ENCODE data around the gene TPCN2. TPM values are rescaled to one million over a fixed set of nuclear protein-coding genes. Genes with fewer than 3 reads are reported as not detected.

Gene TPCN2
- total RNA-seq, 6 donors from 2014 or later = 12.5 to 61.8 (median 18.8) TPM

DNA sequence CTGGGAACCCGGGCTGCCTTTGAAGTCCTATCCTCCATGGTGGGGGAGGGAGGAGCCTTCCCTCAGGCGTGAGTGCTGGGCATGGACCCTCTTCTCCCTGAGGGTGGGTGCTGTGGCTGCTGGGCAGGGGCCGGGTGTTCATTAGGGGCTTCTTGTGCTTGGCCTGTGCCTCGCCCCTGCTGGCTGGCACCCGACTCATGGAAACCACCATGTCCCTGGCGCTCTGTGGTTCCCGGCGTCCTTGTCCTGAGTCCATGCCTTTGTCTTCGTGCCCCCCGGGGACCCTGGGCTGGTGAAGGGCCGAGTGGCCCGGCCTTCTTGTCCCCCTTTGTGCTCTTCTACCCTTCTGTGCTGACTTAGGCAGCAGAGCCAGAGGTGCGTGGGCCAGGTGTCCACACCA, 23.2 kb downstream of the TPCN2 start:
- TF ChIP-seq, protein P1, sequence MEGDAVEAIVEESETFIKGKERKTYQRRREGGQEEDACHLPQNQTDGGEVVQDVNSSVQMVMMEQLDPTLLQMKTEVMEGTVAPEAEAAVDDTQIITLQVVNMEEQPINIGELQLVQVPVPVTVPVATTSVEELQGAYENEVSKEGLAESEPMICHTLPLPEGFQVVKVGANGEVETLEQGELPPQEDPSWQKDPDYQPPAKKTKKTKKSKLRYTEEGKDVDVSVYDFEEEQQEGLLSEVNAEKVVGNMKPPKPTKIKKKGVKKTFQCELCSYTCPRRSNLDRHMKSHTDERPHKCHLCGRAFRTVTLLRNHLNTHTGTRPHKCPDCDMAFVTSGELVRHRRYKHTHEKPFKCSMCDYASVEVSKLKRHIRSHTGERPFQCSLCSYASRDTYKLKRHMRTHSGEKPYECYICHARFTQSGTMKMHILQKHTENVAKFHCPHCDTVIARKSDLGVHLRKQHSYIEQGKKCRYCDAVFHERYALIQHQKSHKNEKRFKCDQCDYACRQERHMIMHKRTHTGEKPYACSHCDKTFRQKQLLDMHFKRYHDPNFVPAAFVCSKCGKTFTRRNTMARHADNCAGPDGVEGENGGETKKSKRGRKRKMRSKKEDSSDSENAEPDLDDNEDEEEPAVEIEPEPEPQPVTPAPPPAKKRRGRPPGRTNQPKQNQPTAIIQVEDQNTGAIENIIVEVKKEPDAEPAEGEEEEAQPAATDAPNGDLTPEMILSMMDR (IDR thresholded peaks at IDR 0.05) = no peak
- no peak for TF ChIP-seq POLR2AphosphoS5 (IDR thresholded peaks at IDR 0.05)
- TF ChIP-seq POLR2A (IDR thresholded peaks at IDR 0.05) = no peak
- TF ChIP-seq EP300 (IDR thresholded peaks at IDR 0.05) = no peak
- DNase-seq (peak in 1 of 2 donors; percentile 46), ATAC-seq (ENCODE audit: low FRiP score in 2 of 2) (peak in 1 of 2 donors; percentile 13)
- Histone ChIP-seq H3K9me3 (no peaks in the 10 kb centered on the region), H3K4me1 (no peaks in the 10 kb centered on the region), H3K27me3 (no peaks in the 10 kb centered on the region), H3K27ac (no peak overlapping the region), H3K4me3 (no peak overlapping the region), H3K36me3 (peaks cover 0 to 69% (median 44%) of the 10 kb centered on the region in 4 donors)
- WGBS, 2 donors = 67 to 100% methylated on average over 2 to 9 of the region's 13 CpGs

DNA sequence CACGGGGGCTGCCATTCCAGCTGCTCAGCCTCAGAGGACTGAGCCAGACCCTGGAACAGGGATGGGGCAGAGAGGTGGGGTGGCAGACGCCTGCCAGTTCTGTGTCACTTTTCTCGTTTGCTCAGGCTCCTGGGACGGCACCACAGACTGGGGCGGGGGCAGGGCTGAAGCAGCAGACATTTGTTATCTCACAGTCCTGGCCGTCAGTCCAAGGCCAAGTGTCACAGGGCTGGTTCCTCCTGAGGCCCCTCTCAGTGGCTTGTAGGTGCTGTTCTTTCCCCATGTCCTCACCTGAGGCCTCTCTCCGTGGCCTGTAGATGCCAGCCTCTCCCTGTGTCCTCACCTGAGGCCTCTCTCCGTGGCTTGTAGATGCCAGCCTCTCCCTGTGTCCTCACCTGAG, 24.7 kb downstream of the TPCN2 start:
- Histone ChIP-seq H3K27ac (no peak overlapping the region), H3K9me3 (no peaks in the 10 kb centered on the region), H3K27me3 (no peaks in the 10 kb centered on the region), H3K36me3 (peaks cover 5 to 70% (median 39%) of the 10 kb centered on the region in 4 donors), H3K4me1 (no peaks in the 10 kb centered on the region), H3K4me3 (no peak overlapping the region)
- TF ChIP-seq EP300 (IDR thresholded peaks at IDR 0.05) (no peak), POLR2A (IDR thresholded peaks at IDR 0.05) (no peak), POLR2AphosphoS5 (IDR thresholded peaks at IDR 0.05) (no peak)
- TF ChIP-seq, protein P1 (IDR thresholded peaks at IDR 0.05) = no peak
- ATAC-seq (ENCODE audit: low FRiP score in 2 of 2) = no peak
- DNase-seq = peak in 1 of 2 donors; percentile 47
- WGBS, 2 donors = 82 to 86% methylated on average over 8 of the region's 8 CpGs

DNA sequence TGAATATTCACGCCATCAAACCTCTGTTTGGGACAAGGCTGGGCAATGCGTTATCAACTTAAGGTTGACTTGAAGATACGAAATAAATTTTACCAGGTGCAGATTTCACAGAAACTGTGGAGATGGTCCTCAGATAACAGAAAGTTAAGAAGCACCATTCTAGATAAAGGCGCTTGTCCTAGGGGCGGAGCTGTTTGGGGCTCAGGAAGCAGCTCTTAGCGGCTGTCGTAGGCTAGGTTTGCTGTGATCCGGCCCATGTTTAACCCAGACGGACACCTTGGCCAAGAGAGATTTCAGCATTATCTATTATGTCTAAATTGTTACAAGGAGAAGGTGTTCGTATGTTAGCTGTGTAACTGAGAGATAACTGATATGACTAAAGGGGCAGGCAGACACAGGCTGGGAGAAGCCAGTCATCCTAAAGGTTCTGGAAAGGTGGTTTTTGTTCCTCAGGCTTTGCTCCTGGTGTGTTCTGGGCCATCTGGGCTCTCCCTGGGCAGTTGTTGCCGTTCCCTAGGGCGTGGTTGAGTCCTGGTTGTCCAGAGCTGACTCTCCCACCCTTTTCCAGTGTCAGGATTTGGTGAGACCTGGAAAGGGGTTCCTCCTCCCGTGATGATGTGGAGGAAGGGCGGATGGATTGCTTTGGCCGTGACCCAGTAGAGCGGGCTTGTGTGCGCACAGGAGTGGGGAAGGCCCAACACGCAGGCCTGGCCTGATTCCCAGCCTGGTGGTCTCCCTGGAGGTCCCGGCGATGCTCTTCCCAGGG, 25.8 kb downstream of the TPCN2 start:
- Histone ChIP-seq H3K4me3 (no peak overlapping the region), H3K36me3 (peaks cover 5 to 80% (median 50%) of the 10 kb centered on the region in 4 donors), H3K4me1 (peaks cover 0 to 4% (median 2%) of the 10 kb centered on the region in 4 donors), H3K27ac (no peak overlapping the region), H3K27me3 (no peaks in the 10 kb centered on the region), H3K9me3 (no peaks in the 10 kb centered on the region)
- ATAC-seq (ENCODE audit: low FRiP score in 2 of 2) = peak in 1 of 2 donors; percentile 4
- TF ChIP-seq POLR2AphosphoS5 (IDR thresholded peaks at IDR 0.05) (no peak), POLR2A (IDR thresholded peaks at IDR 0.05) (no peak), EP300 (IDR thresholded peaks at IDR 0.05) (no peak)
- TF ChIP-seq, protein P1 (IDR thresholded peaks at IDR 0.05) = no peak
- 86 to 92% methylated on average over 20 of the region's 20 CpGs for WGBS, 2 donors
- DNase-seq = peak in 1 of 2 donors; percentile 17

DNA sequence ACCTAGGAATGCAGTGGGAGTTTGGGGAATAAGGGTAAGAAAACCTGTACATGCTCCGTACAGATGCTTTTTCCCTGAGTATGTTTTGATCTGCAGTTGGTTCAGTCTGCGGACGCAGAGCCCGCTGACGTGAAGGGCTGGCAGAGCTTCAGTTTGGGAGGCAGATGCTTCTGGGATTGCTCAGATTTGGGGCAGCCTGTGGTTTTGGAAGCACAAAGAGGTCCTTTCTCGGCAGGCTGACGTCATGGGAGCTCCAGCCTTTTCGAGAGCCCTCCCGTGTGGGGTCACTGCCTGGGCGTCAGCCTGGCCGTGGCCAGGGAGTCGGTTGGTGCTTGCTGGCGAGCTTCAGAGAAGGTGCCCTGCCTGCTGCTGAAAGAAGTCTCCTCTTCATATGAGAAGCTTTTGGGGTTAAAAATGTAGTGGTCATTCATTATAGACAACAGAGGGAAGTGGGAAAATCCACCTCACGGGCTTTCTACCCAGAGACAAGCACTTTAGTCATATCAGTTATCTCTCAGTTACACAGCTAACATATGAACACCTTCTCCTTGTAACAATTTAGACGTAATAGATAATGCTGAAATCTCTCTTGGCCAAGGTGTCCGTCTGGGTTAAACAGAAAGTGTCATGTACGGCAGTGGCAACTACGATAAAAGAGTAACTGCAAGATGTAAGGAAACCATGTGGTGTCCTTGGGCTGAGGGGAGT, 26.8 kb downstream of the TPCN2 start:
- H3K9me3 ChIP-seq = no peaks in the 10 kb centered on the region
- no peak overlapping the region for H3K4me3 ChIP-seq
- H3K36me3 ChIP-seq = peaks cover 5 to 81% (median 53%) of the 10 kb centered on the region in 4 donors
- H3K27ac ChIP-seq = no peak overlapping the region
- ATAC-seq (ENCODE audit: low FRiP score in 2 of 2) = peak in 1 of 2 donors; percentile 92
- H3K4me1 ChIP-seq = peaks cover 4 to 14% (median 9%) of the 10 kb centered on the region in 4 donors
- WGBS, 2 donors = 84 to 90% methylated on average over 13 to 18 of the region's 18 CpGs
- H3K27me3 ChIP-seq = no peaks in the 10 kb centered on the region
- DNase-seq = peak in 1 of 2 donors; percentile 69
- TF ChIP-seq POLR2A (IDR thresholded peaks at IDR 0.05) (no peak), POLR2AphosphoS5 (IDR thresholded peaks at IDR 0.05) (no peak), EP300 (IDR thresholded peaks at IDR 0.05) (no peak)
- TF ChIP-seq, protein P1 (IDR thresholded peaks at IDR 0.05) = no peak

All from upper lobe of left lung (tissue), 6 donors.